Astrocyte (in vitro differentiated cells and primary cell): ENCODE measurements around the gene ARMH3. TPM values are rescaled to one million over a fixed set of nuclear protein-coding genes. Genes with fewer than 3 reads are reported as not detected.

ENCODE experiments used
- DNase-seq: peaks from one replicate; pipeline ENCODE4 v3.0.0-alpha.2; 2010; ENCODE audit warnings: low read depth
- FAIRE-seq: peaks from 2 replicates; lab custom pipeline; 2011; peaks lifted over from hg19 to GRCh38; lab: Jason Lieb, UNC
- H2AFZ ChIP-seq: 2 replicates; pipeline ENCODE4 v1.6.0; 2012; ENCODE audit warnings: low read depth, low read length, inconsistent platforms
- H3K27ac ChIP-seq: 2 replicates; pipeline ENCODE4 v1.5.1; 2011; ENCODE audit warnings: low read depth, low read length, inconsistent platforms
- H3K27me3 ChIP-seq: 2 replicates; pipeline ENCODE4 v1.6.0; 2011; ENCODE audit warnings: low read length, inconsistent platforms; ENCODE audit not compliant: insufficient read depth
- H3K36me3 ChIP-seq: 2 replicates; pipeline ENCODE4 v1.5.1; 2011; ENCODE audit warnings: low read length, inconsistent platforms; ENCODE audit not compliant: insufficient read depth
- H3K4me1 ChIP-seq: 2 replicates; pipeline ENCODE4 v1.5.1; 2011; ENCODE audit warnings: low read length, inconsistent platforms; ENCODE audit not compliant: insufficient read depth
- H3K4me2 ChIP-seq: 2 replicates; pipeline ENCODE4 v1.6.0; 2012; ENCODE audit warnings: low read length, inconsistent platforms
- H3K4me3 ChIP-seq: 2 replicates; pipeline ENCODE4 v1.5.1; 2011; ENCODE audit warnings: low read depth, mild to moderate bottlenecking, low read length, inconsistent platforms; ENCODE audit not compliant: insufficient read depth
- H3K79me2 ChIP-seq: 2 replicates; pipeline ENCODE4 v1.6.0; 2012; ENCODE audit warnings: mild to moderate bottlenecking, low read length, inconsistent platforms; ENCODE audit not compliant: insufficient read depth
- H3K9ac ChIP-seq: 2 replicates; pipeline ENCODE4 v1.6.0; 2012; ENCODE audit warnings: mild to moderate bottlenecking, low read length, inconsistent platforms
- H3K9me3 ChIP-seq: 2 replicates; pipeline ENCODE4 v1.5.1; 2012; ENCODE audit warnings: low read depth, mild to moderate bottlenecking, low read length, inconsistent platforms; ENCODE audit not compliant: insufficient read depth
- H4K20me1 ChIP-seq: 2 replicates; pipeline ENCODE4 v1.6.0; 2012; ENCODE audit warnings: low read length, inconsistent platforms; ENCODE audit not compliant: insufficient read depth
- H3K27ac Mint-ChIP-seq: one replicate; pipeline ENCODE4 v1.8.0; 2021; ENCODE audit warnings: mild to moderate bottlenecking, mixed read lengths; ENCODE audit not compliant: unreplicated experiment
- H3K27me3 Mint-ChIP-seq: one replicate; pipeline ENCODE4 v1.8.0; 2021; ENCODE audit warnings: low read depth, mixed read lengths; ENCODE audit not compliant: unreplicated experiment
- H3K36me3 Mint-ChIP-seq: one replicate; pipeline ENCODE4 v1.8.0; 2021; ENCODE audit warnings: low read depth, mixed read lengths; ENCODE audit not compliant: unreplicated experiment
- H3K4me1 Mint-ChIP-seq: one replicate; pipeline ENCODE4 v1.8.0; 2021; ENCODE audit warnings: low read depth, mixed read lengths; ENCODE audit not compliant: unreplicated experiment
- H3K4me3 Mint-ChIP-seq: one replicate; pipeline ENCODE4 v1.8.0; 2021; ENCODE audit warnings: mild to moderate bottlenecking, moderate library complexity, mixed read lengths; ENCODE audit not compliant: unreplicated experiment
- H3K9me3 Mint-ChIP-seq: one replicate; pipeline ENCODE4 v1.8.0; 2021; ENCODE audit warnings: mild to moderate bottlenecking, mixed read lengths; ENCODE audit not compliant: unreplicated experiment
- CTCF ChIP-seq: IDR thresholded peaks from 2 replicates; pipeline ENCODE4 v1.5.1; 2011; ENCODE audit warnings: low read depth, mild to moderate bottlenecking, inconsistent platforms, low read length, moderate library complexity; ENCODE audit not compliant: insufficient read depth
- EZH2 ChIP-seq: IDR thresholded peaks from 2 replicates; pipeline ENCODE4 v1.6.1; 2012; ENCODE audit warnings: mild to moderate bottlenecking, low read length, inconsistent platforms; ENCODE audit not compliant: insufficient read depth
- total RNA-seq: library from RNA; stranded (reverse); gene quantifications from 2 replicates; pipeline ENCODE4 v1.2.1, GENCODE V29; 2021

ARMH3 gene
- total RNA-seq, 1 donor from 2014 or later: 22.6 TPM

- Mint-ChIP-seq H3K4me3 (no peak overlapping the region), H3K4me1 (peaks cover 28% of the 10 kb centered on the region), H3K9me3 (no peaks in the 10 kb centered on the region), H3K27ac (no peak overlapping the region), H3K27me3 (no peaks in the 10 kb centered on the region), H3K36me3 (peaks cover 3% of the 10 kb centered on the region)
- Histone ChIP-seq H3K27ac (no peak overlapping the region), H3K9me3 (no peaks in the 10 kb centered on the region), H3K27me3 (no peaks in the 10 kb centered on the region), H4K20me1 (no peaks in the 10 kb centered on the region), H3K9ac (no peak overlapping the region), H3K4me1 (no peaks in the 10 kb centered on the region), H2AFZ (no peak overlapping the region), H3K4me2 (no peak overlapping the region), H3K79me2 (no peaks in the 10 kb centered on the region), H3K4me3 (no peak overlapping the region), H3K36me3 (no peaks in the 10 kb centered on the region)
- no peak for TF ChIP-seq EZH2
- TF ChIP-seq CTCF: no peak
- FAIRE-seq (no peak), DNase-seq (no peak)
These were observed 123.8 kb downstream of the ARMH3 start for GRCh38 chr10:101932183-101932582.

- H3K27me3 ChIP-seq: no peaks in the 10 kb centered on the region
- H3K4me2 ChIP-seq: no peak overlapping the region
- Mint-ChIP-seq H3K4me3 (no peak overlapping the region), H3K27me3 (no peaks in the 10 kb centered on the region), H3K4me1 (peaks cover 13% of the 10 kb centered on the region), H3K36me3 (peaks cover 3% of the 10 kb centered on the region), H3K9me3 (no peaks in the 10 kb centered on the region), H3K27ac (no peak overlapping the region)
- DNase-seq: no peak
- no peaks in the 10 kb centered on the region for H3K79me2 ChIP-seq
- no peak overlapping the region for H3K9ac ChIP-seq
- H4K20me1 ChIP-seq: no peaks in the 10 kb centered on the region
- no peak overlapping the region for H3K27ac ChIP-seq
- no peaks in the 10 kb centered on the region for H3K9me3 ChIP-seq
- H3K36me3 ChIP-seq: no peaks in the 10 kb centered on the region
- no peak overlapping the region for H2AFZ ChIP-seq
- no peak overlapping the region for H3K4me3 ChIP-seq
- no peak for FAIRE-seq
- TF ChIP-seq CTCF: no peak
- no peaks in the 10 kb centered on the region for H3K4me1 ChIP-seq
These were observed 130.9 kb downstream of the ARMH3 start for GRCh38 chr10:101925027-101925426.

- H3K27ac Mint-ChIP-seq: no peak overlapping the region
- no peaks in the 10 kb centered on the region for H3K9me3 Mint-ChIP-seq
- Histone ChIP-seq H2AFZ (no peak overlapping the region), H3K4me3 (no peak overlapping the region), H4K20me1 (no peaks in the 10 kb centered on the region), H3K9ac (no peak overlapping the region), H3K4me1 (no peaks in the 10 kb centered on the region), H3K27ac (no peak overlapping the region), H3K27me3 (no peaks in the 10 kb centered on the region), H3K36me3 (no peaks in the 10 kb centered on the region), H3K4me2 (no peak overlapping the region), H3K9me3 (no peaks in the 10 kb centered on the region), H3K79me2 (no peaks in the 10 kb centered on the region)
- H3K36me3 Mint-ChIP-seq: peaks cover 3% of the 10 kb centered on the region
- H3K27me3 Mint-ChIP-seq: no peaks in the 10 kb centered on the region
- no peak overlapping the region for H3K4me3 Mint-ChIP-seq
- no peak for FAIRE-seq
- TF ChIP-seq CTCF (no peak), EZH2 (no peak)
- no peak for DNase-seq
- H3K4me1 Mint-ChIP-seq: peaks cover 18% of the 10 kb centered on the region
These were observed 132.7 kb downstream of the ARMH3 start for GRCh38 chr10:101923256-101923655.
